ENCODE data around the gene SORBS1. TPM values are rescaled to one million over a fixed set of nuclear protein-coding genes. Genes with fewer than 3 reads are reported as not detected.
A peak's percentile ranks its signal among the peaks of the same experiment; 100 is the strongest.

Gene SORBS1
- total and polyA plus RNA-seq, 4 donors = 33.2 to 71.3 (median 44.1) TPM

DNA sequence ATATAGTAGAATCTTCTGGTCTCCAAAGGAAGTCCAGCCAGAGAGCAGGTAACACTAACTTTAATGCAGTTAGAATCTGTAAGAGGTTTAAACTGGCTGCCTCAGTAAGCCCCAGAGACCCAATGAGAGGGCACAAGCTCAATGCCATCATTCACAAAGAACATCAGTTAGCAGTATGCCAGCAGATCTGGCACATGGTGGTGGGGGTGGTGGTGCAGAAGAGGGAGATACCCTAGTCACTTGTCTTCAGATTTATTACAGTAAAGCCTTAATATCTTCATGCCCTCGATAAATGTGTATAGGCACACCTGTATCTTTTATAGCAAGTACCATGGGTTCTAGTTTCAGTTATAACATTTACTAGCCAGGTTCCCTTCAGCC, 86.2 kb downstream of the SORBS1 start:
- DNase-seq (ENCODE audit: low spot score) = no peak
- peaks cover 11 to 80% (median 56%) of the 10 kb centered on the region in 4 donors for H3K4me1 ChIP-seq (ENCODE audit: control insufficient read depth in 4 of 4, insufficient read depth in 4 of 4, low read length in 3 of 4)
- TF ChIP-seq, protein P1, sequence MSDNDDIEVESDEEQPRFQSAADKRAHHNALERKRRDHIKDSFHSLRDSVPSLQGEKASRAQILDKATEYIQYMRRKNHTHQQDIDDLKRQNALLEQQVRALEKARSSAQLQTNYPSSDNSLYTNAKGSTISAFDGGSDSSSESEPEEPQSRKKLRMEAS (IDR thresholded peaks at IDR 0.05) = no peak
- TF ChIP-seq NR2F2 (IDR thresholded peaks at IDR 0.05) (no peak), JUND (IDR thresholded peaks at IDR 0.05) (no peak), SP1 (IDR thresholded peaks at IDR 0.05) (no peak), FOXA2 (IDR thresholded peaks at IDR 0.05) (no peak), EGR1 (IDR thresholded peaks at IDR 0.05; ENCODE audit: low read depth in 2 of 2) (no peak), RXRA (IDR thresholded peaks at IDR 0.05) (no peak), HNF4G (IDR thresholded peaks at IDR 0.05) (no peak)
- TF ChIP-seq, protein P2, sequence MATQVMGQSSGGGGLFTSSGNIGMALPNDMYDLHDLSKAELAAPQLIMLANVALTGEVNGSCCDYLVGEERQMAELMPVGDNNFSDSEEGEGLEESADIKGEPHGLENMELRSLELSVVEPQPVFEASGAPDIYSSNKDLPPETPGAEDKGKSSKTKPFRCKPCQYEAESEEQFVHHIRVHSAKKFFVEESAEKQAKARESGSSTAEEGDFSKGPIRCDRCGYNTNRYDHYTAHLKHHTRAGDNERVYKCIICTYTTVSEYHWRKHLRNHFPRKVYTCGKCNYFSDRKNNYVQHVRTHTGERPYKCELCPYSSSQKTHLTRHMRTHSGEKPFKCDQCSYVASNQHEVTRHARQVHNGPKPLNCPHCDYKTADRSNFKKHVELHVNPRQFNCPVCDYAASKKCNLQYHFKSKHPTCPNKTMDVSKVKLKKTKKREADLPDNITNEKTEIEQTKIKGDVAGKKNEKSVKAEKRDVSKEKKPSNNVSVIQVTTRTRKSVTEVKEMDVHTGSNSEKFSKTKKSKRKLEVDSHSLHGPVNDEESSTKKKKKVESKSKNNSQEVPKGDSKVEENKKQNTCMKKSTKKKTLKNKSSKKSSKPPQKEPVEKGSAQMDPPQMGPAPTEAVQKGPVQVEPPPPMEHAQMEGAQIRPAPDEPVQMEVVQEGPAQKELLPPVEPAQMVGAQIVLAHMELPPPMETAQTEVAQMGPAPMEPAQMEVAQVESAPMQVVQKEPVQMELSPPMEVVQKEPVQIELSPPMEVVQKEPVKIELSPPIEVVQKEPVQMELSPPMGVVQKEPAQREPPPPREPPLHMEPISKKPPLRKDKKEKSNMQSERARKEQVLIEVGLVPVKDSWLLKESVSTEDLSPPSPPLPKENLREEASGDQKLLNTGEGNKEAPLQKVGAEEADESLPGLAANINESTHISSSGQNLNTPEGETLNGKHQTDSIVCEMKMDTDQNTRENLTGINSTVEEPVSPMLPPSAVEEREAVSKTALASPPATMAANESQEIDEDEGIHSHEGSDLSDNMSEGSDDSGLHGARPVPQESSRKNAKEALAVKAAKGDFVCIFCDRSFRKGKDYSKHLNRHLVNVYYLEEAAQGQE (IDR thresholded peaks at IDR 0.05) = no peak
- TF ChIP-seq, protein P3, sequence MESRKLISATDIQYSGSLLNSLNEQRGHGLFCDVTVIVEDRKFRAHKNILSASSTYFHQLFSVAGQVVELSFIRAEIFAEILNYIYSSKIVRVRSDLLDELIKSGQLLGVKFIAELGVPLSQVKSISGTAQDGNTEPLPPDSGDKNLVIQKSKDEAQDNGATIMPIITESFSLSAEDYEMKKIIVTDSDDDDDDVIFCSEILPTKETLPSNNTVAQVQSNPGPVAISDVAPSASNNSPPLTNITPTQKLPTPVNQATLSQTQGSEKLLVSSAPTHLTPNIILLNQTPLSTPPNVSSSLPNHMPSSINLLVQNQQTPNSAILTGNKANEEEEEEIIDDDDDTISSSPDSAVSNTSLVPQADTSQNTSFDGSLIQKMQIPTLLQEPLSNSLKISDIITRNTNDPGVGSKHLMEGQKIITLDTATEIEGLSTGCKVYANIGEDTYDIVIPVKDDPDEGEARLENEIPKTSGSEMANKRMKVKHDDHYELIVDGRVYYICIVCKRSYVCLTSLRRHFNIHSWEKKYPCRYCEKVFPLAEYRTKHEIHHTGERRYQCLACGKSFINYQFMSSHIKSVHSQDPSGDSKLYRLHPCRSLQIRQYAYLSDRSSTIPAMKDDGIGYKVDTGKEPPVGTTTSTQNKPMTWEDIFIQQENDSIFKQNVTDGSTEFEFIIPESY (IDR thresholded peaks at IDR 0.05) = no peak
- no peaks in the 10 kb centered on the region for H3K9me3 ChIP-seq (ENCODE audit: control insufficient read depth in 4 of 4, low read length in 3 of 4)
- H3K9ac ChIP-seq (ENCODE audit: low read depth in 1 of 2, low read length in 2 of 2) = no peak overlapping the region
- WGBS = 78% methylated on average over 1 of the region's 1 CpG
- peak overlapping the region; percentile 70 to 86 for H3K27ac ChIP-seq (ENCODE audit: low read depth in 1 of 2, low read length in 2 of 2)
- H3K4me3 ChIP-seq (ENCODE audit: low read depth in 1 of 3, low read length in 3 of 3) = no peak overlapping the region
- no peaks in the 10 kb centered on the region for H3K36me3 ChIP-seq (ENCODE audit: control insufficient read depth in 4 of 4, insufficient read depth in 3 of 4, low read depth in 1 of 4, low read length in 3 of 4)
- no peaks in the 10 kb centered on the region for H3K27me3 ChIP-seq (ENCODE audit: control insufficient read depth in 4 of 4, insufficient read depth in 4 of 4, low read length in 3 of 4)

DNA sequence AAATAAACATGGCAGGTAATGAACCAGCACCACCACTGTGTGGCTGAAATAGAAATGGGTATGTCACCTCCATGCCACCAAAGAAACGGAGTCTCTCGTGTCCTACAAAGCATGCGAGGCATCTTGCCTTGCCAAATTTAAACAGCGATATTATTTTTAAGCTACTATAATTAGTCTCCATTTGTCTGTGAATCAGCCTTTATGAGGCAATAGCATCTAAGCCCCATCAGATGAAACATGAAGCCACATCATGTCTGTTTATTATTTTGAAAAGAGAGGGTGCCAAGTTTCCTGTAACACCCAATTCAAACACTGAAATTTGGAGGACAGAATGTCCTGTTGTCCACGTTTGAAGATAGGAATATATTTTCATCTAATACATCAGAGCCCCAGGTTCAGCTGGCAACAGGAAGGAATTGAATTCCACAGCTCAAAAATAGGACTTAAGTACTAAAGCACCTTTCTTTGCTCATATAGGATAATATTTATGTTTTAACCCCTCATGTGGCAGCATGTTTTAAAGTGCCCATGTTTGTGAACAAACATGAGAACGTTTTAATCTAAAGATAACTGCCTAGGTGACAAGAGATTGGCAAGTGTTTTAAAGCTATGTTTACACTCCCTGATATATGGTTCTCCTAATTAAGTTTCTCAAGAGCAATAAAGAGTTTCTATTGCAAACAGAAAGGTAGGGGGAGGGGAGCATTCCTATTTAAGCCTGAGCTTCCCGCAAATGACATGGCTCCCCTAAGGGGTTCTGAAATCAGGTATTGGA, 86.8 kb downstream of the SORBS1 start:
- H3K9me3 ChIP-seq (ENCODE audit: control insufficient read depth in 4 of 4, low read length in 3 of 4) = no peaks in the 10 kb centered on the region
- no peaks in the 10 kb centered on the region for H3K36me3 ChIP-seq (ENCODE audit: control insufficient read depth in 4 of 4, insufficient read depth in 3 of 4, low read depth in 1 of 4, low read length in 3 of 4)
- H3K4me3 ChIP-seq (ENCODE audit: low read depth in 1 of 3, low read length in 3 of 3) = no peak overlapping the region
- H3K9ac ChIP-seq (ENCODE audit: low read depth in 1 of 2, low read length in 2 of 2) = peak overlapping the region in 1 of 2 donors; percentile 51
- H3K27me3 ChIP-seq (ENCODE audit: control insufficient read depth in 4 of 4, insufficient read depth in 4 of 4, low read length in 3 of 4) = no peaks in the 10 kb centered on the region
- WGBS = 19% methylated on average over 7 of the region's 7 CpGs
- peak overlapping the region; percentile 70 to 86 for H3K27ac ChIP-seq (ENCODE audit: low read depth in 1 of 2, low read length in 2 of 2)
- H3K4me1 ChIP-seq (ENCODE audit: control insufficient read depth in 4 of 4, insufficient read depth in 4 of 4, low read length in 3 of 4) = peaks cover 15 to 80% (median 56%) of the 10 kb centered on the region in 4 donors
- DNase-seq (ENCODE audit: low spot score) = no peak
- TF ChIP-seq, protein P3 (IDR thresholded peaks at IDR 0.05) = peak; percentile 19
- TF ChIP-seq JUND (IDR thresholded peaks at IDR 0.05) (peak; percentile 74 to 82), HNF4G (IDR thresholded peaks at IDR 0.05) (peak; percentile 33), RAD21 (IDR thresholded peaks at IDR 0.05) (peak; percentile 56 to 59), GABPA (IDR thresholded peaks at IDR 0.05 in 1 of 2, conservative IDR thresholded peaks at IDR 0.05 in 1 of 2) (peak in 1 of 2 donors; percentile 43), RXRA (IDR thresholded peaks at IDR 0.05) (peak; percentile 80 to 88), YY1 (IDR thresholded peaks at IDR 0.05) (peak; percentile 93), HNF4A (conservative IDR thresholded peaks at IDR 0.05) (peak; percentile 70 to 75), EGR1 (IDR thresholded peaks at IDR 0.05; ENCODE audit: low read depth in 2 of 2) (peak; percentile 29 to 53)
- TF ChIP-seq, protein P4, sequence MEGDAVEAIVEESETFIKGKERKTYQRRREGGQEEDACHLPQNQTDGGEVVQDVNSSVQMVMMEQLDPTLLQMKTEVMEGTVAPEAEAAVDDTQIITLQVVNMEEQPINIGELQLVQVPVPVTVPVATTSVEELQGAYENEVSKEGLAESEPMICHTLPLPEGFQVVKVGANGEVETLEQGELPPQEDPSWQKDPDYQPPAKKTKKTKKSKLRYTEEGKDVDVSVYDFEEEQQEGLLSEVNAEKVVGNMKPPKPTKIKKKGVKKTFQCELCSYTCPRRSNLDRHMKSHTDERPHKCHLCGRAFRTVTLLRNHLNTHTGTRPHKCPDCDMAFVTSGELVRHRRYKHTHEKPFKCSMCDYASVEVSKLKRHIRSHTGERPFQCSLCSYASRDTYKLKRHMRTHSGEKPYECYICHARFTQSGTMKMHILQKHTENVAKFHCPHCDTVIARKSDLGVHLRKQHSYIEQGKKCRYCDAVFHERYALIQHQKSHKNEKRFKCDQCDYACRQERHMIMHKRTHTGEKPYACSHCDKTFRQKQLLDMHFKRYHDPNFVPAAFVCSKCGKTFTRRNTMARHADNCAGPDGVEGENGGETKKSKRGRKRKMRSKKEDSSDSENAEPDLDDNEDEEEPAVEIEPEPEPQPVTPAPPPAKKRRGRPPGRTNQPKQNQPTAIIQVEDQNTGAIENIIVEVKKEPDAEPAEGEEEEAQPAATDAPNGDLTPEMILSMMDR (IDR thresholded peaks at IDR 0.05; ENCODE audit: low read depth, low read length, missing input control) = peak; percentile 17
- TF ChIP-seq, protein P2 (IDR thresholded peaks at IDR 0.05) = peak; percentile 29
- TF ChIP-seq, protein P1 (IDR thresholded peaks at IDR 0.05) = peak; percentile 39

Data from liver (tissue), 9 donors.